RKO (cell line): ENCODE data around the gene RIT2.

Experiments used
- DNase-seq: peaks from one replicate; pipeline ENCODE4 v3.0.0-alpha.2; 2016; ENCODE audit warnings: low spot score

RIT2 gene

GRCh38 chr18:43115076-43115921, at the start of gene RIT2:
Gene RIT2, minus strand, starts transcription at chr18:43115685.
- DNase-seq: no peak

GRCh38 chr18:43161528-43161927, 46.0 kb upstream of the RIT2 start:
- DNase-seq: no peak

GRCh38 chr18:43160509-43160908, 45.0 kb upstream of the RIT2 start:
- DNase-seq: no peak

- no peak for DNase-seq
Measured at GRCh38 chr18:43159926-43160325, 44.4 kb upstream of the RIT2 start.

- DNase-seq: no peak
Measured at GRCh38 chr18:43159086-43159770, 43.7 kb upstream of the RIT2 start.

- no peak for DNase-seq
Measured at GRCh38 chr18:43158381-43158780, 42.9 kb upstream of the RIT2 start.

- DNase-seq: no peak
Measured at GRCh38 chr18:43155842-43156241, 40.4 kb upstream of the RIT2 start.

- DNase-seq: no peak
Measured at GRCh38 chr18:43148231-43148630, 32.7 kb upstream of the RIT2 start.

GRCh38 chr18:43141208-43141607, 25.7 kb upstream of the RIT2 start:
- DNase-seq: no peak

- DNase-seq: no peak
Measured at GRCh38 chr18:43139288-43139946, 23.9 kb upstream of the RIT2 start.

GRCh38 chr18:43134876-43135275, 19.4 kb upstream of the RIT2 start:
- DNase-seq: no peak

GRCh38 chr18:43130716-43131260, 15.3 kb upstream of the RIT2 start:
- DNase-seq: no peak

GRCh38 chr18:43129946-43130524, 14.6 kb upstream of the RIT2 start:
- no peak for DNase-seq

- DNase-seq: no peak
Measured at GRCh38 chr18:43125471-43125870, 10.0 kb upstream of the RIT2 start.

- DNase-seq: no peak
Measured at GRCh38 chr18:43122955-43123354, 7.5 kb upstream of the RIT2 start.

GRCh38 chr18:43116699-43117294, 1.3 kb upstream of the RIT2 start:
- DNase-seq: no peak

GRCh38 chr18:43113220-43113895, 2.1 kb downstream of the RIT2 start:
- DNase-seq: no peak

GRCh38 chr18:43108882-43109281, 6.6 kb downstream of the RIT2 start:
- DNase-seq: no peak

- no peak for DNase-seq
Measured at GRCh38 chr18:43108469-43108868, 7.0 kb downstream of the RIT2 start.

- no peak for DNase-seq
Measured at GRCh38 chr18:43093646-43094045, 21.8 kb downstream of the RIT2 start.

GRCh38 chr18:43092539-43092938, 22.9 kb downstream of the RIT2 start:
- DNase-seq: no peak
